Loucy (cell line): Measurements from ENCODE around the gene ANO7.

Experiments
- H2AFZ ChIP-seq: fragments of 200-600 bp; sonication (generic); 2 replicates; pipeline ENCODE4 v1.6.0; 2016; ENCODE audit warnings: antibody characterized with exemption, mild to moderate bottlenecking, low read length, moderate library complexity
- H3F3A ChIP-seq: fragments of 200-600 bp; 2 replicates; pipeline ENCODE4 v1.6.0; 2016; ENCODE audit warnings: antibody characterized with exemption, low read depth, mild to moderate bottlenecking
- H3K27me3 ChIP-seq: fragments of 200-600 bp; sonication (generic); 2 replicates; pipeline ENCODE4 v1.6.1; 2014; ENCODE audit warnings: low read length, mild to moderate bottlenecking; ENCODE audit not compliant: insufficient read depth, poor library complexity, severe bottlenecking
- H3K36me3 ChIP-seq: fragments of 200-600 bp; sonication (generic); 2 replicates; pipeline ENCODE4 v1.6.1; 2016; ENCODE audit warnings: low read length; ENCODE audit not compliant: insufficient read depth
- H3K4me1 ChIP-seq: fragments of 200-600 bp; sonication (generic); 2 replicates; pipeline ENCODE4 v1.5.1; 2014; ENCODE audit warnings: low read length, mild to moderate bottlenecking; ENCODE audit not compliant: insufficient read depth, poor library complexity, severe bottlenecking
- H3K4me2 ChIP-seq: fragments of 200-600 bp; sonication (generic); 2 replicates; pipeline ENCODE4 v1.6.0; 2014; ENCODE audit warnings: antibody characterized with exemption, low read length, low read depth, mild to moderate bottlenecking; ENCODE audit not compliant: poor library complexity, severe bottlenecking
- H3K4me3 ChIP-seq: fragments of 200-600 bp; sonication (generic); 2 replicates; pipeline ENCODE4 v1.5.1; 2014; ENCODE audit warnings: low read length, mild to moderate bottlenecking, mixed read lengths; ENCODE audit not compliant: poor library complexity, severe bottlenecking
- H3K79me2 ChIP-seq: fragments of 200-600 bp; sonication (generic); 2 replicates; pipeline ENCODE4 v1.6.1; 2014; ENCODE audit warnings: low read length; ENCODE audit not compliant: insufficient read depth
- H3K9ac ChIP-seq: fragments of 200-600 bp; sonication (generic); 2 replicates; pipeline ENCODE4 v1.6.0; 2014; ENCODE audit warnings: mild to moderate bottlenecking, low read depth, low read length, moderate library complexity; ENCODE audit not compliant: poor library complexity, severe bottlenecking
- H3K9me2 ChIP-seq: fragments of 200-600 bp; sonication (generic); replicated peaks from 2 replicates; pipeline ENCODE4 v1.6.1; 2016; ENCODE audit warnings: low read depth, low read length, mixed read lengths
- H3K9me3 ChIP-seq: fragments of 200-600 bp; sonication (generic); 2 replicates; pipeline ENCODE4 v1.6.1; 2014; ENCODE audit warnings: mild to moderate bottlenecking, antibody characterized with exemption, low read length, low read depth; ENCODE audit not compliant: insufficient read depth
- H4K20me1 ChIP-seq: fragments of 200-600 bp; sonication (generic); 2 replicates; pipeline ENCODE4 v1.6.0; 2014; ENCODE audit warnings: antibody characterized with exemption, low read length, mild to moderate bottlenecking; ENCODE audit not compliant: insufficient read depth, poor library complexity, severe bottlenecking
- CTCF ChIP-seq: fragments of 200-600 bp; sonication (generic); conservative IDR thresholded peaks from 2 replicates; pipeline ENCODE4 v1.5.1; 2014; ENCODE audit warnings: mild to moderate bottlenecking, antibody characterized with exemption, low read length
- EZH2phosphoT487 ChIP-seq: fragments of 200-600 bp; IDR thresholded peaks from 2 replicates; pipeline ENCODE4 v1.6.1; 2018; ENCODE audit warnings: antibody characterized with exemption, mild to moderate bottlenecking, moderate library complexity, borderline replicate concordance

ANO7 gene

GRCh38 chr2:241178961-241179360 lies 9.5 kb upstream of the ANO7 start:
- Histone ChIP-seq H3K9ac (no peak overlapping the region), H3K9me2 (no peaks in the 10 kb centered on the region), H3F3A (no peaks in the 10 kb centered on the region), H3K27me3 (no peaks in the 10 kb centered on the region), H3K4me1 (no peaks in the 10 kb centered on the region), H3K4me3 (no peak overlapping the region), H3K36me3 (peaks cover 26% of the 10 kb centered on the region; the same call in 1 of the 2 replicates), H3K79me2 (no peaks in the 10 kb centered on the region), H2AFZ (no peak overlapping the region), H4K20me1 (no peaks in the 10 kb centered on the region), H3K9me3 (no peaks in the 10 kb centered on the region), H3K4me2 (no peak overlapping the region)
- TF ChIP-seq CTCF = no peak
- no peak for TF ChIP-seq EZH2phosphoT487

- TF ChIP-seq EZH2phosphoT487 (no peak), CTCF (no peak)
- Histone ChIP-seq H3K27me3 (no peaks in the 10 kb centered on the region), H3K4me2 (no peak overlapping the region), H3F3A (no peaks in the 10 kb centered on the region), H3K36me3 (peaks cover 26% of the 10 kb centered on the region; the same call in 1 of the 2 replicates), H3K9me3 (no peaks in the 10 kb centered on the region), H2AFZ (no peak overlapping the region), H3K9me2 (no peaks in the 10 kb centered on the region), H3K4me3 (no peak overlapping the region), H3K79me2 (no peaks in the 10 kb centered on the region), H4K20me1 (no peaks in the 10 kb centered on the region), H3K4me1 (no peaks in the 10 kb centered on the region), H3K9ac (no peak overlapping the region)
These were observed 8.6 kb upstream of the ANO7 start for GRCh38 chr2:241179899-241180298.

- Histone ChIP-seq H3F3A (no peaks in the 10 kb centered on the region), H3K79me2 (no peaks in the 10 kb centered on the region), H3K4me3 (no peak overlapping the region), H3K4me1 (no peaks in the 10 kb centered on the region), H2AFZ (no peak overlapping the region), H3K27me3 (no peaks in the 10 kb centered on the region), H4K20me1 (no peaks in the 10 kb centered on the region), H3K9ac (no peak overlapping the region), H3K9me3 (no peaks in the 10 kb centered on the region), H3K9me2 (no peaks in the 10 kb centered on the region), H3K4me2 (no peak overlapping the region), H3K36me3 (peaks cover 26% of the 10 kb centered on the region; the same call in 1 of the 2 replicates)
- no peak for TF ChIP-seq EZH2phosphoT487
- no peak for TF ChIP-seq CTCF
These were observed 8.0 kb upstream of the ANO7 start for GRCh38 chr2:241180495-241180894.
